ENCODE measurements around the gene NKAIN2.

DNA sequence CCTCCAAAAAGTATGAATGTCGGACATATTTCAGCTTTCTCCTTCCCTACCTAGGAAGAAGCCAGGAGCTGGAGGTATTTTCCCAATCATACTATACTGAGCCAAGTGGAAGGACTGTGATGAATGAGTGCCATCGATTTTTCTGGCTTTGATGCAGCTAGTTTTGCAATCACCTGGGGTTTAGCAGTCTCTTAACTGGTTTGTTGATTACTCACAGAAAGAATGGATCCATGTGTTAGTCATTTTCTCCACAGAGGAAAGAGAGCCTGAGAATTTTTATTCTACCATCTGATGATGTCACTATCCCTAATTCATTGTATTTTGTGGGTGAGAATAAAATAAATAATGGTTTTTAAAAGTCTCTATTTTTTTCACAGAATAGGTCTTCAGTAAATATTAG lies 875.7 kb downstream of the NKAIN2 start:
- TF ChIP-seq, protein P1, sequence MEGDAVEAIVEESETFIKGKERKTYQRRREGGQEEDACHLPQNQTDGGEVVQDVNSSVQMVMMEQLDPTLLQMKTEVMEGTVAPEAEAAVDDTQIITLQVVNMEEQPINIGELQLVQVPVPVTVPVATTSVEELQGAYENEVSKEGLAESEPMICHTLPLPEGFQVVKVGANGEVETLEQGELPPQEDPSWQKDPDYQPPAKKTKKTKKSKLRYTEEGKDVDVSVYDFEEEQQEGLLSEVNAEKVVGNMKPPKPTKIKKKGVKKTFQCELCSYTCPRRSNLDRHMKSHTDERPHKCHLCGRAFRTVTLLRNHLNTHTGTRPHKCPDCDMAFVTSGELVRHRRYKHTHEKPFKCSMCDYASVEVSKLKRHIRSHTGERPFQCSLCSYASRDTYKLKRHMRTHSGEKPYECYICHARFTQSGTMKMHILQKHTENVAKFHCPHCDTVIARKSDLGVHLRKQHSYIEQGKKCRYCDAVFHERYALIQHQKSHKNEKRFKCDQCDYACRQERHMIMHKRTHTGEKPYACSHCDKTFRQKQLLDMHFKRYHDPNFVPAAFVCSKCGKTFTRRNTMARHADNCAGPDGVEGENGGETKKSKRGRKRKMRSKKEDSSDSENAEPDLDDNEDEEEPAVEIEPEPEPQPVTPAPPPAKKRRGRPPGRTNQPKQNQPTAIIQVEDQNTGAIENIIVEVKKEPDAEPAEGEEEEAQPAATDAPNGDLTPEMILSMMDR (conservative IDR thresholded peaks at IDR 0.05): no peak
- TF ChIP-seq ZFX (IDR thresholded peaks at IDR 0.05): no peak

Measured in C4-2B (cell line).